HG03565 (cell line): ENCODE results near the gene RAB8B.

Experiments
- ATAC-seq: cut with Tn5 transposase; IDR thresholded peaks from one replicate; pipeline ENCODE4 v1.9.1; 2021; ENCODE audit warnings: mild to moderate bottlenecking, moderate library complexity; ENCODE audit not compliant: unreplicated experiment

Gene RAB8B

GRCh38 chr15:63181648-63182047, 7.8 kb upstream of the RAB8B start:
- ATAC-seq: no peak

- no peak for ATAC-seq
These were observed 4.2 kb upstream of the RAB8B start for GRCh38 chr15:63185206-63185605.

GRCh38 chr15:63186065-63186464, 3.3 kb upstream of the RAB8B start:
- ATAC-seq: no peak

DNA sequence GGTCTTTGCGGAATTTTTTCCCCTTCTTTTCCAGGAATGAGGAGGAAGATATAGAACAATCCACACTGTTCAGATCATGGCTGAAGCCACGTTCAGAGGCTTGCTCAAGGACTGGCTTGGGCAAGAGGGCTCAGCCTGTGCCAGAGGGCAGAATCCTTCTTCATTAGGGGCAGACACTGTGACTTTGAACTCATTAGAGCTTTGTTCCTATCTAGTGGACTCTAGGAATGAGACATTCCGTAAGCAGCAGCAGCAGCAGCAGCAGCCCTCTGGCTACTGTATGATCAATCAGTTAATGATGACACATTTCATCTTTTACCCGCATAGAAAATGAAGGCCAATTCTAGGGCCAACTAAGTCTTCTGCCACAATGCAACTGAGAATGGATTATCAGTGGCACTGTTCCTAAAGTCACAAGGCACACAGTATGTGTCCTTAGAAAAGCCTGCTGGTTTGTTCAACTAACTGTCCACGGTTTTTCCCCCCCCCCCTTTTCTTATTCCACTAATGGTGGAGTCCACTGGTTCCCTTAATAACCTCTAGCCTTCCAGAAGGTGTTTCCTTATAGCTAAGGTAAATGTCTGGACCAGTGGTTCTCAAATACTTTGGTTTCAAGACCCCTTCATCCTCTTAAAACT, 1.7 kb upstream of the RAB8B start:
- no peak for ATAC-seq

DNA sequence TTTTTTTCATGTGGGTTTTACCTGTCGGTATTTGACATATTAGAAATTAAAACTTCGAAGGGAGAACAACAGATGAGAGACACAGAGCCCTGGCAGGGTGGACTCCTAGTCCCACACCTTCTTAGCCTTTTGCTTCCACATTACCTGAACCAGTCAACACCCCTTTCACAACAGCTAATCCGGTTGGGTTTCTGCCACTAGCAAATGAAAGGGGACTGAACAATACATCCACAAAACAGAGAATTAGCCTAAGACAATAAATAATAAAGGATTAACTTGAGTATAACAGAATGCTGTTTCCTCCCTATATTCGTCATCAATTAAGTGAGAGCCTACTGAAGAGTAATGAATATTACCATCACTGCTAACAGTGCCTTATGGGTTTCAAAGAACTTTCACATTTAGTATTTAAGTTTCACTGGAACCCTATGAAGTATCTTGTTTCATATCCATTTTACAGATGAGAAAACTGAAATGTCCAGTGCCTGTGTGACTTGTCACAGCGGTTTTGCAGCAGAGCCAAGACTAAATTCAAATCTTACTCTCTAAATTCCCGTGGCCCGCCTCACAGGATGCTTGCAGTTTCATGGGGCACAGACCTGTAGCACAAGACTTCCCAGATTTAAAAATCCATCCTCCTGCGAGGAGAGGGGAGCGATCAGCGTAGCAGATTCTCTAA, 1.0 kb upstream of the RAB8B start:
- ATAC-seq: no peak

GRCh38 chr15:63189941-63190768, 749 bp downstream of the RAB8B start:
- ATAC-seq: no peak

- no peak for ATAC-seq
These were observed 1.6 kb downstream of the RAB8B start for GRCh38 chr15:63190769-63191649.

DNA sequence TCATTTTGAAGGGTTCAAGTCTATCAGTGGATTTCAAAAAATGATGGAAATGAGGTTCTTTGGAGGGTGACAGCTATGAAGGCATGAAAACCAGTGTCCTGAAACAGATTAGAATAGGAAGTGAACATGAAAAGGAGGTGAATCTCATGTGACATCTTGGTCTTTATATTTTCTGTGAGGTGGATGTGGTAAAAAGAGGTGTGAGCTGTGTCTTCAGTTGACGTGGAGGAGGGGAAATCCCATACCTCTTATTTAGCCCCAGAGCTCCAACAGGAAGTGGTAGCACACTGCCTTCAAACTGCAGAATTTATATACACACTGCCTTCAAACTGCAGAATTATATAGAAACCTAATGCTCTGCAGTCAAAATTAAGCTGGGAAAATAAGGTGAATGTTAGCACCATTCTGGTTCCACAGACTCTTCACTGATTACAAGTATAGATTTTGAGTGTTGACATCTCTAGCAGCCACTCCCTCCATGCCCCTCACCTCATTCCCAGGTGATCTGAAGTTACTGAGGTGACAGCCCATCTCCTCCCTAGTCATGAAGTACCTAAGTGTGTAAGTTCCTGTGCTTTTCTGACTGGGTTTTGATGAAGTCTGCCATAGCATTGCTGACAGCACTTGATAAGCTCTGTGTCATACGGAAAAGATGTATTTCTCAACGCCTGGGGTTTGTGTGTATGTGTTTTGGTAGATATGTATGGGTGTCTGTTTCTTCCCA, 2.7 kb downstream of the RAB8B start:
- peak; percentile 27 for ATAC-seq

GRCh38 chr15:63192619-63193206, 3.3 kb downstream of the RAB8B start:
- no peak for ATAC-seq

DNA sequence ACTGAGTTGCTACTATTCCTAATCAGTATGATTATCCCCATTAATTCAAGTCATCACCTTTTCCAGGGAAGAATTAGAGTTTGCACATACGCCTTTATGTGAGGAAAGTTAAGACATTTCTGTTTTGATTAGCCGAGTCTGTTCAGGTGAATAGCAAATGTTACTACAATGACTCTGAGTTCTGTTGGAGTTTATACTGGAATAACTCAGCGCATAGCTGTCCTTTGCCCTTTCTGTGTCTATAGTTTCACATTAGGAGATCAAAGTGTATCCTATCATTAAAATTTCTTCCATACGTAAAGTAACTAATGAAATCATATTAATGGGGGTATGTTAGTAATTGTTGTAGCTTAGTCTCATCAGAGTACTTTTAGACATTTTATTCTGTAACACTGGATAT, 4.9 kb downstream of the RAB8B start:
- ATAC-seq: no peak

DNA sequence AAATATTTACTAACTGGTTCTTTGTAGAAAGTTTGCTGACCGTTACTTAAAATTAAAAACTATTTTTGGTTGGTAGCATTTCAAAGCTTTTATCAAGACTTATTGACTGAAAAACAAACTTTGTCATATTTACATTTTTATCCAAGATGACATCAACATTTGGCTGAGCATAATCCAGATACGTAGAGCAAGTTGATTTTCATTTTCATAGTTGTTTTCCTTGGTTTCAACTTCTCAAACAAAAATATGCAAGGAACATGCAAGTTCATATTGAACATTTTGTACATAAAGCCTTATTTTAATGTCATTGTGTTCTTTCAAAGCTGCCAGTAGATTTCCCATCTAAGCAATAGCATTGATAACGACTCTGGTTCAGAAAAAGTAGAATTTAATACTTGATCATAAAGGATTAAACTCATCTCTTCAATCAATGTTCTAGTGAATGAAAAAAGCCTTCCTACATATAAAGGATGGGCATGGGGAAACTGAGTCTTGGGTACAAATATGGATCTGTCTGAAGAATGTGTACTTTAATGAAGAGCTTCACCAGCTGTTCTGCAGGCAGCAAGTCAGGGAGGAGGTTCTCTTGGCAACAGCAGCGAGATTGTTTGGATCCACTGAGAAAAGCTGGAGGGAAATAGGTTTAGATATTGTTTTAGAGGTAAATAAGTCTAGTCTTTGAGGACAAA, 5.6 kb downstream of the RAB8B start:
- no peak for ATAC-seq

DNA sequence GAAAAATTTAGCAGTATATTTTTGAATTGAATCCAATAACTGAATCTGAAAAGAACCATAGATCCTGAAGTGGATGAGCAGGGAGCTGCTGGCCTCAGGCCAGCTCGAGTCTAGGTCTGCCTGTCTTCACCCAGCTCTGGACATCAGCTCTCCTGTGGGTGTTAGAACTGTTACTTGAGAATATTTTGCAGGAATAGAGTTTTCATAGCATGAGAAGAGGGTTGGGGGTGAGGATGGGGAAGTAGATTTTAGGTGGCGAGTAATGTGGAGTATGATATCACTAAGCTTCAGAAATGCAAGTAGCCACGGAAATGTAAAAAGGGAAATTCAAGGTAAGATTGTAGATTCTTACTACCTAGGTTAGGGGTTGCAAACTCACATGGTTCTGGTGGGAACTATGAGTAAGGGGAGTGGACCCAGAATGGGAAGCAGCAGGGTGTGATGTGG, 6.2 kb downstream of the RAB8B start:
- ATAC-seq: no peak

DNA sequence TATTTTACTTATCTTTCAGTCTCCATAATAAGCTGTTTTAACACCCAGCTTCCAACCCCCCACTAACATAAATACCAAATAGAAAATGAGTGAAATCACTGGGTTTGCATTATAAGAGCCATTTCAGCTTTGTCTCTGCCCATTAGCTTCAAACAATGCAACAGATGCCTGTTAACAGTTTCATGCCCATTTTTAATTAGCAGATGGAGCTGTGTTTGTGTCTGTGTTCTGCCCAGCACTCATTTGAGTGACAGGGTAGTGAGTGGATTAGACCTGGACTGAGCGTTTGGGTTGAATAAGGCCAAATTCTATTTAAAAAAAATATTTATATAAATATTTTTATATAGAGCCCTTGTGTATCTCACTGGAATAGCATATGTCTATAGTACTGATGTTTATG, 7.4 kb downstream of the RAB8B start:
- ATAC-seq: no peak

DNA sequence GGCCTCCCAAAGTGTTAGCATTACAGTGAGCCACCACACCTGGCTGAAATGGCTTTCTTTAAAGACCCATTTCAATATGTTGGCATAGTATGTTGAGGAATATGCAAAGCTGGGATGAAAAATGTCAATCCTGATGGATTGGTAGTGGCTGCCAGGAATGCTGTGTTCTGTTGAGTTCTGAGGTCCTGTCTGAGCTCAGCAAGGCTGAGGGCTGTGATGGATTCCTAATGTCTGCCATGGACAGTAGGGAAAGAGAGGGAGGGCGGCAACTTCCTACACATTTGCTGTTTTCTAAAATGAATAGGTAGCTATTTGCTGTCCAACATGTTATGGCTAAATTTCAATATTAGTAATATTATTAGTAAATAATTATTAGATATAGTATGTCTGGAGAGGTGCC, 8.2 kb downstream of the RAB8B start:
- ATAC-seq: no peak

GRCh38 chr15:63198371-63199250, 9.2 kb downstream of the RAB8B start:
- no peak for ATAC-seq

- ATAC-seq: no peak
These were observed 11.3 kb downstream of the RAB8B start for GRCh38 chr15:63200464-63201249.

DNA sequence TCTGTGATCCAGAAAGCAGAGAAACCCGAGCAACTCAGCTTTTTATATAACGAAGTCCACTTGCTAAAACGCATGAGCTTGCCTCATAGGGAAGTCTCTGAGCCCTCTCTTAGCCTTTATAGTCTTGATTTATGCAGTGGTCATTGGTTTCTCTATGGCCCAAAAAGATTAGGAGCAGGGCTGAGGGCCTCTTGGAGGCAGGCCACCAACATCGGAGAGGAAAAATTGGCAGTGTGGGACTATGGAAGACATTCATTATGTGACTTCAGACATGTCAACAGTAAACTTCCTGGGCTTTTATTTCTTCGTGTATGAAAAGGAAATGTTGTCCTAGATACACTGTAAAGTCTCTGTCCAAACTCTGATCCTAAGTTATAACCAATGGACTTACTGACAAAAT, 13.5 kb downstream of the RAB8B start:
- no peak for ATAC-seq
